Stomach (tissue), 9 donors: ENCODE measurements around the gene CAPNS2. TPM values are rescaled to one million over a fixed set of nuclear protein-coding genes. Genes with fewer than 3 reads are reported as not detected.

ENCODE experiments used
- DNase-seq, 2 donors: peaks; one replicate each; pipeline versions ENCODE4 v3.0.0 to v3.0.0-alpha.2; 2013 to 2019
- H3K27ac ChIP-seq, 5 donors: fragments of 200-600 bp in 4 of 5; sonication (generic) in 4 of 5; one replicate each; pipeline ENCODE4 v1.5.1; 2013 to 2019; ENCODE audit warnings: mild to moderate bottlenecking in 1 of 5, moderate library complexity in 1 of 5
- H3K27me3 ChIP-seq, 3 donors: fragments of 200-600 bp; sonication (generic); one replicate each; pipeline ENCODE4 v1.5.1; 2017 to 2019; ENCODE audit warnings: mixed run types in 1 of 3
- H3K36me3 ChIP-seq, 4 donors: fragments of 200-600 bp; sonication (generic); 1 replicate in 3 of 4; 2 replicates in 1 of 4; pipeline ENCODE4 v1.5.1; 2016 to 2019
- H3K4me1 ChIP-seq, 4 donors: fragments of 200-600 bp; sonication (generic); one replicate each; pipeline ENCODE4 v1.5.1; 2016 to 2019
- H3K4me3 ChIP-seq, 4 donors: fragments of 200-600 bp; sonication (generic) in 3 of 4; one replicate each; pipeline ENCODE4 v1.5.1; 2016 to 2019; ENCODE audit warnings: mild to moderate bottlenecking in 1 of 4
- H3K9me3 ChIP-seq, 4 donors: fragments of 200-600 bp; sonication (generic); one replicate each; pipeline ENCODE4 v1.5.1; 2016 to 2019
- EP300 ChIP-seq: sonication (generic); formaldehyde crosslinking; IDR thresholded peaks from one replicate; pipeline ENCODE4 v1.6.1; 2017; ENCODE audit warnings: antibody characterized with exemption
- POLR2A ChIP-seq, 4 donors: fragments of 450-650 bp; IDR thresholded peaks; one replicate each; pipeline ENCODE4 v1.6.1; 2016; ENCODE audit warnings: antibody characterized with exemption in 4 of 4, control low read depth in 2 of 4, mild to moderate bottlenecking in 1 of 4, moderate library complexity in 1 of 4
- POLR2AphosphoS5 ChIP-seq, 3 donors: sonication (generic); formaldehyde crosslinking; IDR thresholded peaks; one replicate each; pipeline ENCODE4 v1.6.1; 2016; ENCODE audit warnings: antibody characterized with exemption in 3 of 3
- WGBS, 5 donors: extraction: QIAGEN DNeasy Blood & Tissue Kit in 3 of 5; methylation state at CpG; one replicate each; pipeline versions ENCODE4 v1.1.5 to v1.1.7; 2013 to 2018; 5-methylcytosine and 5-hydroxymethylcytosine counted together
- intact Hi-C: fragments of 100-400 bp; cut with DNase I; formaldehyde crosslinking; loops from one replicate; pipeline ENCODE4 v1.15.1; 2023; ENCODE audit warnings: low total_unique reads
- polyA plus RNA-seq, 3 donors: library from polyadenylated mRNA; stranded (reverse); fragments of 200-250 nt; gene quantifications; one replicate each; pipeline ENCODE4 v1.2.3, GENCODE V29; 2013
- total RNA-seq, 5 donors: library from RNA; depleted of rRNA; stranded (reverse); fragments of >200 nt; gene quantifications; one replicate each; pipeline versions ENCODE4 v1.1.0 to v1.2.3, GENCODE V29; 2014 to 2016
- TF ChIP-seq, protein P1 (sequence below), 7 experiments: fragments of 450-650 bp in 4 of 7; fragments of 200-600 bp in 3 of 7; sonication (generic) in 3 of 7; IDR thresholded peaks; one replicate each; pipeline ENCODE4 v1.5.1; 2016 to 2019; ENCODE audit warnings: antibody characterized with exemption in 7 of 7, control low read depth in 2 of 7, mild to moderate bottlenecking in 1 of 7
- donor health status: healthy with polysubstance abuse.
- donor health status: Bipolar disorder and iron deficiency.
- donor health status: healthy.

The CAPNS2 gene
- total and polyA plus RNA-seq, 8 donors: 0.73 to 44.2 TPM; not detected in 6

DNA sequence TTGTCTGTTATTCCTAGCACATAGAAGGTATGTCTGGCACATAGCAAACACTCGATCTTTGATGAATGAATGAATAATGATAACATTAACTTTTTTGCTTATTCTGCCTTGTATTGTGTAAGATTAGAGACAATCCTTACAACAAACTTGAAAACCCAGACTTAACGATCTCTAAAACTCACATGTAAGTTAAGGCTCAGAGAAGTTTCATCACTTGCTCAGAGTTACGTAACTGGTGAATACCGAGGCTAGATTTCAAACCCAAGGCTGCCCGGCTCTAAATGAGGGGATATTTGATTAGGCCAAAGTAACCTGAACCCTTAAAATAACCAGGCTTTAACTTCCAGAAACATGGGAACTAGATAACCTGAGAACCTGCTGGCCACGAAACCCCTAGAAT, 22.3 kb downstream of the CAPNS2 start:
- Histone ChIP-seq H3K27me3 (peaks cover 0 to 6% (median 0%) of the 10 kb centered on the region in 3 donors), H3K27ac (no peak overlapping the region), H3K36me3 (peaks cover 0 to 1% (median 0%) of the 10 kb centered on the region in 4 donors), H3K4me3 (no peak overlapping the region), H3K9me3 (no peaks in the 10 kb centered on the region), H3K4me1 (no peaks in the 10 kb centered on the region)
- no peak for DNase-seq
- WGBS, 5 donors: 62 to 81% (median 76%) methylated on average over 6 of the region's 6 CpGs
- intact Hi-C loops: no loop called here
- TF ChIP-seq, protein P1, sequence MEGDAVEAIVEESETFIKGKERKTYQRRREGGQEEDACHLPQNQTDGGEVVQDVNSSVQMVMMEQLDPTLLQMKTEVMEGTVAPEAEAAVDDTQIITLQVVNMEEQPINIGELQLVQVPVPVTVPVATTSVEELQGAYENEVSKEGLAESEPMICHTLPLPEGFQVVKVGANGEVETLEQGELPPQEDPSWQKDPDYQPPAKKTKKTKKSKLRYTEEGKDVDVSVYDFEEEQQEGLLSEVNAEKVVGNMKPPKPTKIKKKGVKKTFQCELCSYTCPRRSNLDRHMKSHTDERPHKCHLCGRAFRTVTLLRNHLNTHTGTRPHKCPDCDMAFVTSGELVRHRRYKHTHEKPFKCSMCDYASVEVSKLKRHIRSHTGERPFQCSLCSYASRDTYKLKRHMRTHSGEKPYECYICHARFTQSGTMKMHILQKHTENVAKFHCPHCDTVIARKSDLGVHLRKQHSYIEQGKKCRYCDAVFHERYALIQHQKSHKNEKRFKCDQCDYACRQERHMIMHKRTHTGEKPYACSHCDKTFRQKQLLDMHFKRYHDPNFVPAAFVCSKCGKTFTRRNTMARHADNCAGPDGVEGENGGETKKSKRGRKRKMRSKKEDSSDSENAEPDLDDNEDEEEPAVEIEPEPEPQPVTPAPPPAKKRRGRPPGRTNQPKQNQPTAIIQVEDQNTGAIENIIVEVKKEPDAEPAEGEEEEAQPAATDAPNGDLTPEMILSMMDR (IDR thresholded peaks at IDR 0.05): no peak
- no peak for TF ChIP-seq POLR2A (IDR thresholded peaks at IDR 0.05)

DNA sequence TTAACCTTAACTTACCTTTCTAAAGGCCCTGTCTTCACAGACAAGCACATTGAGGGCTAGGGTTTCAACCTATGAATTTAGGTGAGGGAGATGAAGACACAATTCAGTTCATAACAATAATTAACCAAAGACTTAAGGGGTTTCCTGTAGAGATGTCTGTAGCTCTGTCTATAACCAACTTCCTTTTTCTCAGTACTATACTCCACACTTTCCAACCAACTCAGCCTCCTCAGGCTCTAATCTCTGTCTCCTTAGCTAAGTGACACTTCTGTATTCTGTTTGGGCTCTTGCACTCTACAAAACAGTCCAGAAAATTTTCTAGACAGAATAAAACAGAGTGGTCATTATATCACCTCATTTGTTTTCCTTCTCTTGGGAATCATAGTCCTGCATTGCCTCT, 25.8 kb downstream of the CAPNS2 start:
- TF ChIP-seq EP300 (no peak), POLR2A (IDR thresholded peaks at IDR 0.05) (no peak), POLR2AphosphoS5 (IDR thresholded peaks at IDR 0.05) (no peak)
- TF ChIP-seq, protein P1 (IDR thresholded peaks at IDR 0.05): no peak
- intact Hi-C loops: no loop called here
- Histone ChIP-seq H3K9me3 (no peaks in the 10 kb centered on the region), H3K4me1 (no peaks in the 10 kb centered on the region), H3K27me3 (peaks cover 0 to 6% (median 0%) of the 10 kb centered on the region in 3 donors), H3K36me3 (no peaks in the 10 kb centered on the region), H3K4me3 (no peak overlapping the region), H3K27ac (no peak overlapping the region)
- no peak for DNase-seq

DNA sequence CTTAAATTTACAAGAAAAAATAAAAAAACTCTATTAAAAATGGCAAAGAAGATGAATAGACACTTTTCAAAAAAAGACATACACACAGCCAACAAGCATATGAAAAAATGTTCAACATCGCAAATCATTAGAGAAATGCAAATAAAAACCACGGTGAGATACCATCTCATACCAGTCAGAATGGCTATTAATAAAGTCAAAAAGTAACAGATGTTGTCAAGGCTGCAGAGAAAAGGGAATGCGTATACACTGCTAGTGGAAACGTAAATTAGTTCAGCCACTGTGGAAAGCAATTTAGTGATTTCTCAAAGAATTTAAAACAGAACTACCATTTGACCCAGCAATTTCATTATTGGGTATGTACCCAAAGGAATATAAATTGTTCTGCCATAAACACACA, 31.4 kb downstream of the CAPNS2 start:
- TF ChIP-seq EP300 (no peak), POLR2A (IDR thresholded peaks at IDR 0.05) (no peak), POLR2AphosphoS5 (IDR thresholded peaks at IDR 0.05) (no peak)
- TF ChIP-seq, protein P1 (IDR thresholded peaks at IDR 0.05): no peak
- no peaks in the 10 kb centered on the region for H3K4me1 ChIP-seq
- H3K9me3 ChIP-seq: no peaks in the 10 kb centered on the region
- DNase-seq: no peak
- H3K27ac ChIP-seq: no peak overlapping the region
- intact Hi-C loops: no loop called here
- 57 to 81% (median 64%) methylated on average over 4 of the region's 4 CpGs for WGBS, 5 donors
- H3K36me3 ChIP-seq: no peaks in the 10 kb centered on the region
- no peak overlapping the region for H3K4me3 ChIP-seq
- H3K27me3 ChIP-seq: no peaks in the 10 kb centered on the region

DNA sequence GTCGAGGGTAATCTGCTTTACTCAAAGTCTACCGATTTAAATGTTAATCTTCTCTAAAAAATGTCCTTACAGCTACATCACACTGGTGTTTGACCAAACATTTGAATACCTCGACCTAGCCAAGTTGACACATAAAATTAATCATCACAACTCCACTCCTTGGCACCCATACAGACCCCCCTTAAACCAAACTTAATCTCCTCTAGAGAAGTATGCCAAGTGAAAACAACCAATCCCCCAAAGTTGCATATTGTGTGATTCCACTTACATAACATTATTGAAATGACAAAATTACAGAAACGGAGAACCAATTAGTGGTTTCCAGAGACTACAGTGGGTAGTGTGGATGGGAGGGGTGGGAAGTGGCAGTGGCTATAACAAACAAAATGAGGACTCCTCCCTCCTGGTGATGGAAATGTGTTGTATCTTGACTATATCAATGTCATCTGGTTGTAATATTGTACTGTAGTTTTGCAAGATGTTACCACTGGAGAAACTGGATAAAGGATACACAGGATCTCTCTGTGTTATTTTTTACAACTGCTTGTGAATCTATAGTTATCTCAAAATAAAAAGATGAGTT, 39.4 kb downstream of the CAPNS2 start:
- Histone ChIP-seq H3K36me3 (no peaks in the 10 kb centered on the region), H3K9me3 (no peaks in the 10 kb centered on the region), H3K4me1 (no peaks in the 10 kb centered on the region), H3K4me3 (no peak overlapping the region), H3K27me3 (no peaks in the 10 kb centered on the region), H3K27ac (no peak overlapping the region)
- 41 to 54% (median 51%) methylated on average over 4 of the region's 4 CpGs for WGBS, 5 donors
- no peak for DNase-seq
- TF ChIP-seq EP300 (no peak), POLR2AphosphoS5 (IDR thresholded peaks at IDR 0.05) (no peak), POLR2A (IDR thresholded peaks at IDR 0.05) (no peak)
- TF ChIP-seq, protein P1 (IDR thresholded peaks at IDR 0.05): no peak
- intact Hi-C loops: no loop called here
